Psoas muscle (tissue), 8 donors: ENCODE data around the gene CCDC157. TPM values are rescaled to one million over a fixed set of nuclear protein-coding genes. Genes with fewer than 3 reads are reported as not detected.
A peak's percentile ranks its signal among the peaks of the same experiment; 100 is the strongest.

Experiments
- ATAC-seq, 4 donors: fragments of 200-7000 bp; cut with Tn5 transposase; one replicate each; pipeline ENCODE4 v1.9.1; 2020; ENCODE audit warnings: moderate library complexity in 3 of 4, mild to moderate bottlenecking in 2 of 4
- DNase-seq, 2 donors: peaks; one replicate each; pipeline ENCODE4 v3.0.0-alpha.2; 2020
- H3K27ac ChIP-seq: fragments of 200-600 bp; one replicate; pipeline ENCODE4 v1.8.0; 2022
- H3K27me3 ChIP-seq, 3 donors: fragments of 200-600 bp in 1 of 3; one replicate each; pipeline versions ENCODE4 v1.6.1 to v1.8.0; 2013 to 2022; ENCODE audit warnings: low read length in 2 of 3, mild to moderate bottlenecking in 2 of 3, moderate library complexity in 1 of 3; ENCODE audit not compliant: insufficient read depth in 3 of 3
- H3K36me3 ChIP-seq, 2 donors: fragments of 200-600 bp in 1 of 2; one replicate each; pipeline versions ENCODE4 v1.6.1 to v1.8.0; 2013 to 2022; ENCODE audit warnings: low read depth in 1 of 2, mild to moderate bottlenecking in 1 of 2, moderate library complexity in 1 of 2; ENCODE audit not compliant: insufficient read depth in 1 of 2
- H3K4me1 ChIP-seq: fragments of 200-600 bp; one replicate; pipeline ENCODE4 v1.8.0; 2022
- H3K4me3 ChIP-seq: fragments of 200-600 bp; one replicate; pipeline ENCODE4 v1.8.0; 2022; ENCODE audit warnings: mild to moderate bottlenecking
- H3K9me3 ChIP-seq: fragments of 200-600 bp; one replicate; pipeline ENCODE4 v1.8.0; 2022
- WGBS, 3 donors: extraction: QIAGEN DNeasy Blood & Tissue Kit; methylation state at CpG; one replicate each; pipeline versions ENCODE4 v1.1.6 to v1.1.7; 2013; 5-methylcytosine and 5-hydroxymethylcytosine counted together
- intact Hi-C, 2 donors: fragments of 100-400 bp; cut with DNase I; formaldehyde crosslinking; loops; one replicate each; pipeline versions ENCODE4 v1.11.0 to v1.14.2; 2022
- polyA plus RNA-seq, 3 donors: library from polyadenylated mRNA; stranded (reverse); fragments of 200-250 nt; gene quantifications; one replicate each; pipeline ENCODE4 v1.2.3, GENCODE V29; 2013
- total RNA-seq, 4 donors: library from RNA; stranded (reverse); fragmentation: NEBNext Ultra II Directional in 2 of 4; extraction: Animal tissue kit (Norgen Biotek cat#: 25700) in 2 of 4; gene quantifications; one replicate each; pipeline versions ENCODE4 v1.2.1 to v1.2.4, GENCODE V29; 2021 to 2023
- TF ChIP-seq, protein P1 (sequence below): fragments of 200-600 bp; IDR thresholded peaks from one replicate; pipeline ENCODE4 v1.8.0; 2022; ENCODE audit warnings: antibody characterized with exemption
- donor health status: healthy with polysubstance abuse.
- donor health status: DM: no; HTN: no; CAD: no; lungs with moderate emphysema.
- donor health status: Bipolar disorder and iron deficiency.
- donor health status: healthy.
- donor health status: DM: yes; HTN: yes; CAD: no.
- donor health status: DM: no; HTN: no; CAD: no.
- donor health status: DM: no; HTN: no; CAD: no.
- donor health status: DM: yes; HTN: yes; CAD: no.

The CCDC157 gene
- total and polyA plus RNA-seq, 7 donors: 0.17 to 2.6 (median 0.88) TPM

DNA sequence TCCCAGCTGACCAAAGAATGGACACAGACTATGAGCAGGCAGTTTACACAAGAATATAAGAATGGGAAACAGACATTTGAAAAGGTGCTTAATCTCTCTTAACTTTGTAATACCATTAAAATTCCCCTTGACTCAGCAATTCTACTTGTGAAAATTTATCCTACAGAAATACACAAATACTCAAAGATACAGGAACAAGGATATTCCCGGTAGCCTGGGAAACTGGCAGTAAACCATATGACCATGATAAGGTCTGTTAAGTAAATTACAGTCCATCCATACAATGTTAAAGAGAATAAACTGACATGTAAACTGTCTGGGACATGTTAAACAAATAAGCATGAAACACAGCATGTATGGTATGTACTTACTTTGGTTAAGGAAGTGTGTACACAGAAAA lies 60.0 kb downstream of the CCDC157 start:
- TF ChIP-seq, protein P1, sequence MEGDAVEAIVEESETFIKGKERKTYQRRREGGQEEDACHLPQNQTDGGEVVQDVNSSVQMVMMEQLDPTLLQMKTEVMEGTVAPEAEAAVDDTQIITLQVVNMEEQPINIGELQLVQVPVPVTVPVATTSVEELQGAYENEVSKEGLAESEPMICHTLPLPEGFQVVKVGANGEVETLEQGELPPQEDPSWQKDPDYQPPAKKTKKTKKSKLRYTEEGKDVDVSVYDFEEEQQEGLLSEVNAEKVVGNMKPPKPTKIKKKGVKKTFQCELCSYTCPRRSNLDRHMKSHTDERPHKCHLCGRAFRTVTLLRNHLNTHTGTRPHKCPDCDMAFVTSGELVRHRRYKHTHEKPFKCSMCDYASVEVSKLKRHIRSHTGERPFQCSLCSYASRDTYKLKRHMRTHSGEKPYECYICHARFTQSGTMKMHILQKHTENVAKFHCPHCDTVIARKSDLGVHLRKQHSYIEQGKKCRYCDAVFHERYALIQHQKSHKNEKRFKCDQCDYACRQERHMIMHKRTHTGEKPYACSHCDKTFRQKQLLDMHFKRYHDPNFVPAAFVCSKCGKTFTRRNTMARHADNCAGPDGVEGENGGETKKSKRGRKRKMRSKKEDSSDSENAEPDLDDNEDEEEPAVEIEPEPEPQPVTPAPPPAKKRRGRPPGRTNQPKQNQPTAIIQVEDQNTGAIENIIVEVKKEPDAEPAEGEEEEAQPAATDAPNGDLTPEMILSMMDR: no peak
- no peak overlapping the region for H3K27ac ChIP-seq
- no peak overlapping the region for H3K4me3 ChIP-seq
- peaks cover 4% of the 10 kb centered on the region for H3K4me1 ChIP-seq
- H3K27me3 ChIP-seq: no peaks in the 10 kb centered on the region
- peaks cover 3 to 77% of the 10 kb centered on the region in 2 donors for H3K36me3 ChIP-seq
- WGBS, 3 donors: 69 to 84% (median 78%) methylated on average over 1 of the region's 1 CpG
- no peaks in the 10 kb centered on the region for H3K9me3 ChIP-seq
- DNase-seq: no peak
- intact Hi-C loops: no loop called here
- no peak for ATAC-seq

GRCh38 chr22:30420347-30421125 lies 63.7 kb downstream of the CCDC157 start:
- intact Hi-C loops: loop anchor here in 1 of 2 donors (10.0 kb wide), 2 partner anchors 66 to 184 kb away; partner anchors contain the start of genes CCDC157, SF3A1 and TCN2
- peaks cover 24% of the 10 kb centered on the region for H3K4me1 ChIP-seq
- H3K36me3 ChIP-seq: peaks cover 3 to 60% of the 10 kb centered on the region in 2 donors
- no peak for DNase-seq
- TF ChIP-seq, protein P1: no peak
- WGBS, 3 donors: 74 to 79% (median 78%) methylated on average over 6 of the region's 6 CpGs
- no peaks in the 10 kb centered on the region for H3K9me3 ChIP-seq
- ATAC-seq: no peak
- H3K4me3 ChIP-seq: no peak overlapping the region
- H3K27me3 ChIP-seq: no peaks in the 10 kb centered on the region
- no peak overlapping the region for H3K27ac ChIP-seq

- peaks cover 0 to 47% of the 10 kb centered on the region in 2 donors for H3K36me3 ChIP-seq
- peaks cover 24% of the 10 kb centered on the region for H3K4me1 ChIP-seq
- peak overlapping the region; percentile 83 for H3K4me3 ChIP-seq
- DNase-seq (no peak), ATAC-seq (no peak)
- 68 to 77% (median 71%) methylated on average over 8 of the region's 8 CpGs for WGBS, 3 donors
- peak overlapping the region; percentile 97 for H3K27ac ChIP-seq
- intact Hi-C loops: loop anchor here in 1 of 2 donors (10.0 kb wide), 2 partner anchors 67 to 183 kb away; partner anchors contain the start of genes CCDC157, SF3A1 and TCN2
- no peaks in the 10 kb centered on the region for H3K9me3 ChIP-seq
- TF ChIP-seq, protein P1: no peak
- H3K27me3 ChIP-seq: no peaks in the 10 kb centered on the region
These were observed 65.1 kb downstream of the CCDC157 start for GRCh38 chr22:30421695-30422480.

- Histone ChIP-seq H3K36me3 (peaks cover 0 to 39% of the 10 kb centered on the region in 2 donors), H3K27me3 (no peaks in the 10 kb centered on the region), H3K4me3 (peak overlapping the region; percentile 83), H3K27ac (peak overlapping the region; percentile 97), H3K9me3 (no peaks in the 10 kb centered on the region), H3K4me1 (peaks cover 24% of the 10 kb centered on the region)
- intact Hi-C loops: loop anchor here in 1 of 2 donors (10.0 kb wide), 2 partner anchors 68 to 182 kb away; partner anchors contain the start of genes CCDC157, SF3A1 and TCN2
- 27 to 33% (median 30%) methylated on average over 18 of the region's 18 CpGs for WGBS, 3 donors
- TF ChIP-seq, protein P1: no peak
- ATAC-seq (peak; percentile 48 to 76 (median 69)), DNase-seq (peak; percentile 83 to 91)
These were observed 65.9 kb downstream of the CCDC157 start for GRCh38 chr22:30422481-30423300.
